NCI-H2107 (cell line): Measurements from ENCODE around the gene GNG11.
"Not testable (repeated sequence)": the region's sequence is repeated elsewhere in the genome, so short reads cannot be mapped to it uniquely, and the experiment has no call there.

Experiments
- DNase-seq: peaks from one replicate; lab custom pipeline; 2025; lab: John Stamatoyannopoulos, UW

The GNG11 gene

DNA sequence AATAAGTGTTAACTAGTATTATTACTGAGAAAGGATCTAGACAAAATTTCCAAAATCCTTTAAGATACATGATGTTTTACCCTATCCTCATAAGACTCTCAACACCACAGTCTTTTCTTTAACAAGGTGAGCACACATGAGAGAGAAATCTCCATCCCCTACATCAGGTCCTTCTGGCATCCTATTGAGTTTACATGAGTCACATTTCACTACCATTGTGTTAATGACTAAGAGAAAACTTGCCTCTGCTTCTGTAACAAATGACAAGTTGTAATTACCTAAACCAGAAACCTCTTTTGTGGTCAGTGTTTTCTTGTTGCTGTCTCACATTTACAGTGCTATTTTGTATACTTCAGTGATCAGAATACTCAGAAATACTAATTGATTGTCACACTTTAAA is 9.9 kb upstream of the GNG11 start:
- not testable (repeated sequence) for DNase-seq

DNA sequence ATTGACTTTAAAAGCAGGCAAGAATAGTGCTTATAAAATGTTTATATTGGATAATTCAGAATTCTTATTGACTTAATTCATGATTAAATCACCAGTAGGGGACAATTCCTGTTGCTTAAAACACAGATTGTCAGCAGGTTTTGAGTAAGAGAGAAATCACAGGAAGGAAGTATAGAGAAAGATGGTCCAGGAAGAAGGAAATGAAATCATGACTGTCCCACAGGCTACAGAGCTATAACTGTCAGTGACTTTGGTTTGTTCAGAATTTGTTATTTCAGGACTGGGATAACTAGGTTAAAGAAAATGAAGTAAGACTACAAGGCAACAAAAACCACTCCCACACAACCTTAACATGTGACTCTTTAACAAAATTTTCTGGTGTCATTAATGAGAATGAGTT is 8.3 kb upstream of the GNG11 start:
- DNase-seq = no peak

DNA sequence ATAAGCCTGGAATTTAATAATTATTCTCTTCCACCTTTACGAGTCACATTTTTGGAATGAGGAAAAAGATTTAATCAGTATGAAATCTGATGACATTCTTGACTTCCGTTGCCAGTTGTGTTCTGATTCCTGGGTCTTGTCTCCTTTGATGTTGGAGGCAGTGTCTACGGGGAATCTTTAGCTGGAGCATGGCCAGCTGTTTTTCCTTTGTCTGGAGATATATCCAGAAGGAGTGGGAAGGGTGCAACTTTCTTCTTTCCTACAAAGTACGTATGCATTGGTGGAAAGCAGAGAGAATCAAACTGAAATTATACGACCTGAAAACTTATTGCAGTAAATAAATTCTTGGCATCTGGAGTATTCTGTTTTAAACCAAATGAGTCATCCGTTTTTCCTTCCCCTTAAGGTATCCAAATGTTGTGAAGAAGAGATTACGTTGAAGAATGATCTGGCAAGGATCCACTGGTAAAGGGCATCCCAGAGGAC is 6.9 kb upstream of the GNG11 start:
- DNase-seq = no peak

DNA sequence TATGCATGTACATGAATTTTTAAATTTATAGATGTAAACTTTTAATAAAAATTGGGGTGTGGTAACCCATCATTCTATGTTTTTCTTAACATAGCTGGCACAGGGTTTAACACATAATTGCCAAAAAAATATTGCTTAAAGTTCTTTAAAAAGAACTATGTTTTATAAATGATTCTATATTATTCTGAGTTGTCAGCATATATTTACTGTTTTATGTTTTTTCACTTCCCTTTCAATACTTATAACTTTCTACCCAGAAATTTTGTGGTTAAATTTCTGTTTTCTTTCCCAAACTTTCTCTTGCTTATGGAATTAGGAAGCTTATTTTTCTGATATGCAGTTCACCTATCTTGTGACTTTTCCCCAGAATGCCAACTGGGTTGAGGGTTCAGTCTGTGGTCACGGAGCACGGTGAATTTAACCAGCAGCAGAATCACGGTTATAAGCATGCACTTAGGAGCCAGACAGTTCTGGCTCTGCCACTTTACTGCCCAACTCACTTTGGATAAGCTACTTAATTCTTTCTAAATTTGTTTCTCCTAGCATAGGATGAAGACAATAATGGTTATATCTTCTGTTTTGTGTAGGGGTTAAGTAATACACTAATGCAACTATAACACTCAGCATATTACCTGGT is 6.2 kb upstream of the GNG11 start:
- DNase-seq = not testable (repeated sequence)

DNA sequence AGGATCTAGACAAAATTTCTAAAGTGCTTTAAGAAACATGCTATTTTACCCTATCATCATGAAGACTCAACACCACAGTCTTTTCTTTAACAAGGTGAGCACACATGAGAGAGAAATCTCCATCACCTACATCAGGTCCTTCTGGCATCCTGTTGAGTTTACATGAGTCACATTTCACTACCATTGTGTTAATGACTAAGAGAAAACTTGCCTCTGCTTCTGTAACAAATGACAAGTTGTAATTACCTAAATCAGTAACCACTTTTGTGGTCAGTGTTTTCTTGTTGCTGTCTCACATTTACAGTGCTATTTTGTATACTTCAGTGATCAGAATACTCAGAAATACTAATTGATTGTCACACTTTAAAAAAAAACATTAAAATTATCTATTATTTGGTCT is 5.6 kb upstream of the GNG11 start:
- DNase-seq = not testable (repeated sequence)

DNA sequence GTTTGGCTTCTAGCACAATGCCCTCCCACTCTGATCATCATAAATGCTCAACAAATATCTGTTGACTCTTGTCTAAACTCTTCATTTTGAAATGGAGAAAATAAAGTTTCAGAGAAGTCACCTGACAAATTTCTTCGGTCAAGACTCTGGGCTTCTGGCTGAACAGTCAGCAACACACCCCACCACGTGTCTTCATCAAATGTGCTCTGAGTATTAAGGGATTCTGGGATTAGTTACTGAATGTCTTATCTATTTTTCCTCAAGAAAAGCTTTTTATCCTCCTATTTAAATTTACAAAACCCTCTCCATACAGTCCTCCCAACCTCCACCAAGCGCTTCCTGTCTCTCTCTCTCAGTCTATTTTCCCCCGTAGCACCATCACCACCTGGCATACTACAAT is 5.2 kb upstream of the GNG11 start:
- DNase-seq = not testable (repeated sequence)

DNA sequence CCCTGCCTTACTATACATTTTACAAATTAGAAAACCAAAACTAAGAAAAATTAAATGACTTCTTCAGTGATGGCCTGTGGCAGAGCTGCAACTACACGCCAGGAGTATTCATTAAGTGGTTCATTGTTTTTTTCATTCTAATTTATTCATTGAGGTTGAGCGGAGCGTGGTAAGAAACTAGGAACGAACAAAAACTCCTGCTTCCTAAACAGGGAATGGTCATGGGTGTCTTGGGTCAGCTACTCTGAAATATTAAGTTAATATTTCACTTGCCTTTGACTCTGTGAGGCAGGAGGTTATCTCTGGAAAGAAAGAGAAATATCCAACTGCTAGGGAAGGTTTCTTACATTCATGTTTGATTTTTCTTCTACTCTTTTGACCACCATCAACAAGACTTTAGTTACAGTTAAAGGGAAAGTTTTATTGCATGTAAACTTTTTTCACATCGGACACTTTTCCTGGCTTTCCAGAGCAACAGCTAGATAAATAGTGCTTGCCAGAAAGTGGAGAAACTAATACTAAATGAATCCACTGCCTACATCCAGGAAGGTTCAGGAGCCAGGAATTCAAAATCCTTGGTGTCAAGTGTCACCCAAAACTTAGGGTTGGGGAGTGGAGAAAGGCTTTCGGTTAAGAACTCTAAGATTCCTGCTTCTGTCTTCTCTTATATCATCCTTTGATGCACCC is 896 bp upstream of the GNG11 start:
- no peak for DNase-seq

DNA sequence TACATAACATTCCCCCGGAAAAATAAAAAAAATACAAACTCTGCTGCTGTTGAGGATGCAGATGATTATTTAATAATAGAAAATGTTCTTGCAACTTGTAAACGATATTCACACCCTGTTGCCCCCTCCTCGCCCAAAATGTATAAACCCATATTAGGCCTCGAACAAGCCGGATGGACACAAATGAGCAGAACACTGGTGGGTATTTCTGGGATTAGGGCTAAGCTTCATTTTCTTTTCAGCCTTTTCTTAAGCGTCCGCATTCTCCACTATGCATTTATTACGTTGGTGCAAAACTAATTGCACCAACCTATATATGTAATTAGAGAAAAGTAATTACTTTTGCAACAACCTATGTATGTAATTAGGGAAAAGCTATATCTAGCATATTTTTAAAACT is 349 bp upstream of the GNG11 start:
- no peak for DNase-seq

DNA sequence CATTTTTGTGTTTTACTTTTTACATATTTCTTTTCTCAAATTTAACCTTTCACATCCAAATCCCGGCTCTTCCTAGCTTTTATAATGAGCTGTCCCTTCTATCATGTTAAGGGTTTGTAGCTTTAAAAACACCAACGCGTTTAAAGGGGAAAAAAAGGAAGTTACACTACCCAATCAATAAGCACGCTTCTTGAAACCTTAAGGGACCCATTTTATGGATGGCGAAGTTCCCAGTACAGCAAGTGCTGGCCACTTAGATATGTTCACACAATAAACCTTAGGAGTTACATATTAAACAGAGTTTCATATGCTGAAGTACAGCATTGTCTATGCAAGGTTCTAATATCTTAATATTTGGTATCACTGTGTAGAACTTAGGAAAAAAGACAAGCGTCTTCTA is 1.8 kb downstream of the GNG11 start:
- no peak for DNase-seq

DNA sequence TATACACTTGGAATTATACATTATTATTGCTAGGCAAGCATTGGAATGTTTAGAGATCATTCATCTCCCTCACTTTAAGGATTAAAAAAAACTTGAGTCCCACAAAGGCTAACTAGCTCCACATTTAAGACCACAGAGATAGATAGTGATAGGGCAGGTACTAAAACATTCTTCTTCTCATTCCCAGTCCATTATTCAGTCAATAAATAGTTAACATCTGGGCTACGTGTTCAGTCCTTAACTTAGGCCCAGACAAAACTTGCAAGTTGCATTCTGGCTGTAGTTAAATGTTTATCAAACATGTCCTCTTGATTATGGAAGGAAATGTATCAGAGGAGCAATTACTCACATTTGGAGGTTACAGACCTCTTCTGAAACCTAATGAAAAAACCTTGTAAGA is 2.4 kb downstream of the GNG11 start:
- no peak for DNase-seq

DNA sequence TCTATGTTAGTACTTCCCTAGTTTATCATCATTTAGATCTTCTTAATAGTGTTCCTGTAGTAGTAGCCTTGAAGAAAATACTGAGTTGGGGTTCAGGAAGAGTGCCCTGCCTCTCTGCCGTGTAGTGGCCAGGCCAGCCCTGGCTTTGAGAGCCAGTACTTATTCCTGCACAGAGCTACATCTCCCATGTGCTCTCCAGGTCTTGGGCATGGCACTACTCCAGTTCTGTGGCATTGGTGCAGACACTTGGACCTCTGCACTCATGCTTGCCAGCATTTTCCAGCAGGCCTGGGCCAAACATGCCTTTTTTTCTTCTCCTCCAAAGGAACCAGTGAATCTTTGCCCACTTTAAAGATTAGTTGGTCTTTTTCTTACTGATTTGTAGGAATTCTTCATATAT is 5.3 kb downstream of the GNG11 start:
- no peak for DNase-seq

DNA sequence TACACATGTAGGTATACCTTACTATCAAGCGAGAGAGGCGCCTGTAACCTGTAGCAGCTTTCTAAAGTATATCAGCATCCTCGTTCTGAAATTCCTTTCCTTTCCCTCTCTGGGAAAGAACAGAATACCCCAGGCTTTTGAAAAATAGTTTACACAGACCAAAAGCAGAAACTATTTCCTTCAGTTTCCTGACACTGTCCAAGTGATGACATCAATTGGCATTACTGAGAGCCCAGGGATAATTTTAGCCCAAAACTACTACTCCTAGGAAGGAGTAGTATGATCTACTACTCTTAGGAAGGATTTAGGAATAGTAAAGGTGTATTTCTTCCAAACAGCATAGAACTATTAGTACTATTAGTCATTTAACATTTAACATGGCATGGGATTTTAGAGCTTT is 6.0 kb downstream of the GNG11 start:
- no peak for DNase-seq

DNA sequence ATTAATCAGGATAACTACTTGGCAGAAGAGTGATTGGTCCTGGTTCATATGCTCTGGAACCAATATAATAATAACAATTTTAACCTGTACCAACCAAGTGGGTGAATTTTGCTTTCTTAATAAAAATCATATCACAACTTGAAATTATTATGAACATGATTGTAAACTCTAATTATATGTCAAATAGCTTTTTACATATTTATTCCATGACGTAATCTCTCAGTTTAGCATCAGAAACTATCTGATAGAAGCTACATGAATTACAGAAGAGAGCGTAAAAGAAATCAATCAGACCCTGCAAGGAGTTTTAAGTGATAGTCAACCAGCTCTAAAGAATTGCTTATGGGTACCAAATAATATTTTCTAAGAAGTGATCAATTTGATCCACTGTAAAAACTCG is 10.1 kb downstream of the GNG11 start:
- no peak for DNase-seq

DNA sequence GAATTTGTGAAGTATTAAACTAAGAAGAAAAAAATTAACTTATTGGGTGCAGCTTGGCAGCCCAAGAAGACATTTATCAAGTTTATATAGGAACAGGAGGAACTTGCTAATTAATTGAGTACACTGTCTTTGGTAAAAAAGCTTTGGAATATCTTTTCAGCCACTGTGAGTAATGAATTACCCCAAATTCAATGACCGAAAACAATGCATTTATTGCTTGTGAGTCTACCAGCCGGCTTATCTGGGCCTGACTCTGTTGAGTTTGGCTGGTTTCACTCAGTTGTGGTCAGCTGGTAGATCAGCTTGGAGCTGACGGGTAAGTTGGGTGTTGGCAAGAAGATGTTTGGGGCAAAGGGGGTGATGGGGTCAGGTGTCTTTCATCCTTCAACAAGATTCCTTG is 11.6 kb downstream of the GNG11 start:
- no peak for DNase-seq

DNA sequence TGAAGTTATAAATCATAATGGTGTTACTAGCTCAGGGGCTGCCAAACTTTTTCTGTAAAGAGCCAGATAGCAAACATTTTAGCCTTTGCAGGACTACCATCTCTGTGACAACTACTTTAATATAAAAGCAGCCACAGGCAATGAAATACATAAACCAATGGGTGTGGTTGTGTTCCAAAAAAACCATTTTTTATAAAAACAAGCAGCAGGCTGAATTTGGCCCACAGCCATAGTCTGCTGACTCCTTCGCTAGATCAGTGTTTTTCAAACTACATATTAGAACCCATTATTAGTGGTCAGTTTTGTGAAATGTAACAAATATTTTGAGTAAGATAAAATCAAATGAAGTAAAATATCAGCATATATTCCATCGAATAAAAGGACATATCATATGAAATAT is 13.6 kb downstream of the GNG11 start:
- no peak for DNase-seq

DNA sequence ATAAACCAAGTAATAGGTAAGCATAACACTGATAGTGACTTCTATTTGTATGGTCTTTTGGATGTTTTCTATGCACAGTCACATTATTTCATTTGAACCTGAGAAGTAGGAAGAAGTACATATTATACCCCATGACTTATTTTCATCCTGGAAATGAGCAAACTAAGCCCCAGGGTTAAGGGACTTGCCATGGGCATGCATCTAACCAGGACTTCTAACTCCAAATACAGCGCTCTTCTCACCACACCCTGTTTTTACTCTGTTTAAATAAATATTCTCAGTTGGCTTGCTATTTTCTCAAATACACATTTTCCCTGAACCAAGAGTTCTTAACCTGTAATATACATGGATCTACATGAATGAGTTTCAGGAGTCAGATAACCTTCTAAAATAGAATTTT is 16.3 kb downstream of the GNG11 start:
- DNase-seq = no peak

DNA sequence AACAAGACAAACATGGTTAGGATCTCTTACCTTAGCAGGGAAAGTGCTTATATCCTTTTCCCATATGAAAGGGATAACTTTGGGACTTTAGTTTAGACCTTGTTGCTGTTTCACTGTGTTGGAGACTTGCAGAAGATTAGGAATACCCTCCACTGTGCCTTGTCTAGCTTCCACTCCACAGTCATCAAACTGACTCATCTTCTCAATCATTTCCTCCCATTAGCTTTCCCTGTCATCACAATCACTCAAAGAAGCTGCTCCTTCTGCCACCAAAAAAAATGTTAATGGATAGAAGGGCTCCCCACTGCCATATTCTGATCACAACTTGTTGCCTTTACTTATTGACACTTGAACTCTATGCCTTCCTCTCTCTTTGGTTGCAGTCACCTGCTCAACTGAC is 16.8 kb downstream of the GNG11 start:
- no peak for DNase-seq

DNA sequence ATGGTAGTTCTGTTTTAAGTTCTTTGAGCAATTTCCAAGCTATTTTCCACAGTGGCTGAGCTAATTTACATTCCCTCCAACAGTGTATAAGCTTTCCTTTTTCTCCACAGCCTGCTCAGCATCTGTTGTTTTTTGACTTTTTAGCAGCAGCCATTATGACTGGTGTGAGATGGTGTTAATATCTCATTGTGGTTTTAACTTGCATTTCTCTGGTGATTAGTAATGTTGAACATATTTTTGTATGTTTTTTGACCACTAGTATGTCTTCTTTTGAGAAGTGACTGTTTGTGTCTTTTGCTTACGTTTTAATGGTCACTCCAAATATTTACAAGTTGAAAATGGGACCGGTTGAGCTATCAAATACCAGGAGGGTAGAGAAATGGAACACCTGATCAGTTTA is 20.4 kb downstream of the GNG11 start:
- DNase-seq = no peak

DNA sequence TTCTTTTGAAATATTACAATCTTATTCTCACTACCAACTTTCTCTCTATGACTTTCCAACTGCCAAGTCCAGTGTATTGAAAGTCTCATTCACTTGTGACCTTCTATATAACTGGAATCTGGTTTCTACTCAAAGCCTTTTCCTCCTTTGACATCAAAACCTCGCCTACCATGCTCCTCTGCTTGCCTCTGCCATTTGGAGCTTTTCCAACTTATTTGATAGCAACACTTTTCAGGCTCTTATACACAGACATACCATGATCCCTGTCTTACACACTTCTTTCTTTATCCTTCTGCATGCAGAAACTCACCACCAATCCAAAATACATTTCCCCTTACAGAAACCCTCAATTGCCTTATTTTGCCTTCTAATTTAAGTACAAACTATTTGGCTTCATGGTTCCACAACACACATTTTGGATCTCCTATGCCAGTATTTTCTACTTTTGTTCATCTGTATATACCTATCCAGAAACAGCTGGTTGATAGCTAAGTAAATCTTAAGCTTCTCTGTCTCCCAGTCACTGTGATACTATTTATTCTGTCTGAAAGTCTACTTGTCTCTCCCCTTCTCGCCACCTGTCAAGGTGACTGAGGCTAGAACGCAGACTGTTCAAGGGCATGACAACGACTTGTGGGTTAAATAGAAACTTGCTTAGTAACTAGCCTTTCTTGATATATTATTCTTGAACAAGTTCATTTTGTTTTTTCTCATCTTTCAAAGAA is 22.4 kb downstream of the GNG11 start:
- no peak for DNase-seq

DNA sequence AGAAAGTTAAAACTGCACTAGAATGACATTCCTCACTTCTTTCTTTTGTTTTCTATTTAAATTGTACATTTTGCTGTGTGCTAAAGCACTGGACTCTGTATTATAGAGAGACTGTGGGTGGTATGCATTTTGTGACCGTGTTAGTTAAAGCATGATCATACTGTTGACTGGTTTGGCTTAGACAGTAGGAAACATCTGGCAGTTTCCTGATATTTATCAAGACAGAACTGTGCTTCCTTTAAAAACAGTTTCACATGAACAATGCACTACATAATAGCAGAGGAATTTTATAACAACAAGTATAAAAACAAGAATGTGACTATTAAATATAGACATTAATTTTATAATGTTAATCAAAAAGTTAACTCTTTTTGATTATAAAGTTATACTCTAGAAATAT is 23.1 kb downstream of the GNG11 start:
- no peak for DNase-seq

DNA sequence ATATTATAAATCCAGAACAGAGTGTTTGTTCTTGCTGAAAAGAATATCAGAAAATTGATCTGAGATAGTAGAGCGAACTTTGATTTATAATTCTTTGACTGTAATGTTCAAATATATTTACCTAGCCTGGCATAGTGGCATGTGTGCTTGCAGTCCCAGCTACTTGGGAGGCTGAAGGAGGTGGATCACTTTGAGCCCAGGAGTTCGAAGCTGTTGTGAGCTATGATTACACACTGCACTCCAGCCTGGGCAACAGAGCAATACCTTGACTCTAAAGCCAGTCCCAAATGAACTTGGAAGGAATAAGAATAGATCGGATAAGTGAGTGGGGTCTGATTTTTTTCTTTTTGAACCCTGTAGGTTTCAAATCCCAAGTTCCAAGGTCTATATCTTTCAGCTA is 23.5 kb downstream of the GNG11 start:
- DNase-seq = no peak

DNA sequence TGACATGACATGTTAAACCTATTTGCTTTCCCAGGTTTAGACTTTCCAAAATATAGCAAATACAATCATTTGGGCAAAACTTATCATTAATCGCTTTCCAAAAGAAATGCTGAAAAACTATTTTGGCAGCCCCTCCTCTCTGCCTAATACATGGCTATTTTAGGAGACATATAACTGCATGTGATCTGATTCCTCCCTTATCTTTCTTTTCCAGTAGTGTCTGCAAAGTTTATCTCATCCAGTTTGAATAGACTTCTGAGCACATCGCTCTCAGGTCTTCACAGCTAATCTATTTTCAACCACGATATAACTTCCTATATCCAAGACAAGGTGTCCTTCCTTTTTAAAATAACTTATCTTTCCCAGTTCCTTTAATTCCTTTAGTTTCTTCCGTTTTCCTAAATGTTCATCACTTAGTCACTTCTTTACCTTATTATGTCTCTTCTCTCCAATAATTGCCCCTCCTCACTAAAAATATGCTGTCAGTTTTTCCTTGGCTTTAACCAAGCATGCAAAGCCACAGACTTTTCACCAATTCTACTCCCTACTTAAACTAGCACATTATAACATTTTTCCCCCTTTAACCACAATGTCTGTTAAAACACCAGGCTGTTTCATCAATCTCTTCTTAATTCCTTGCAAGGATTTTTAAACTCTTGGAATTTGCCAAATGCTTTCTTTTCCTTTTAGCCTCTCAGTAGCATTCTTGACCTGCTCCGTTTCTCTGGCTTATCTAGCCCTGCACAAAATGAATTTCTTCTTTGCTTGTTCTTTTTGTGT is 24.4 kb downstream of the GNG11 start:
- no peak for DNase-seq

DNA sequence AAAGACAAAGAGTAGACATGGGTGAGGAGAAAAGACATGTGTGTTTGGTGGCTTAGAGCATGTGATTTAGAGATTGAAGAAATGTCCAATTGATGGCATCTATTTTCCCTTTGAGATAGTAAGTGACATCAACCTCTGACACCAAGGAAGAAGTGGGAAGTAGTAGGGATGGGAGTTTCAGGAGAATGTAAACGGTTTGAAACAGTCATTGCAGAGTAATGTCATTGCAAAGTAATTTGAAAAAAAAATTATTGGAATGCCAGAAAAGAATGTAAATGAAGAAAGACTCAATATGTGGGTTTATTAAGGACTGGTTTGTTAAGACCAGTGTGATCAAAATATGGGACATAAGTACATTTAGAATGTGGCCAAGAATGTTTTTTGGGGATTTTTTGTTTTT is 26.6 kb downstream of the GNG11 start:
- DNase-seq = no peak
